ENCODE measurements around the gene C3.
"Not testable (repeated sequence)": the region's sequence is repeated elsewhere in the genome, so short reads cannot be mapped to it uniquely, and the experiment has no call there.

The C3 gene

DNA sequence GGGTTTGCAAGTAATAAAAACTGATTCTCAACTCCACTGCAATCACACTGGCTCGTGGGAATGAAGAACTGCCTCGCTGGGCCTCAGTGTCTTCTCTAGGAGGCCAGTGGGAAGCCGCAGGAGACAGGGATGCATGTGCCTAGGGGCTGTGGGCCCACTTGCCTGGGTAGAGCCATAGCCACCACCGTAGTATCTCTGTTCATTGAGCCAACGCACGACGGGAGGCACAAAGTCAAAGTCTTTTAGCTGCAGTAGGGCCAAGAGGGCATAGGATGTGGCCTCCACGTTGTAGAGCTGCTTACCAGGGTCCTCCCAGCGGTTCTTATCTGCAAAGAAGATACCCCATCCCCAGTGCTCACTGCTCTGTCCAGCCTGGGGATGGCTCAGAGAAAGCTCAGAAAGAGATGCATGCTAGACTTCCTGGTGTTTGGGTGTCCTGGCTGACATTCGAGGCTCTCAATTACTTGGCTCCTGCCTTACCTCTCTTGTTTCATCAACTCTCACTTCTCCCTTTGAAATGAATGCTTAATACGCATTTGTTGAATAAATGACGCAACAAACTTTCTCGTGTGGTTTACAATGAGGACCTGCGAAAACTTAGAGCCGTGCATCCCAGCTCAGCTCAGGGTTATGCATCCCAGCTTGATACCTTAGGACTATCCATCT is 34.4 kb downstream of the C3 start:
- TF ChIP-seq JUND (IDR thresholded peaks at IDR 0.05; ENCODE audit: low read depth), result no peak
- no peak for DNase-seq (ENCODE audit: low read depth in 1 of 2, low spot score in 1 of 2)
- in situ Hi-C loops (cut with HindIII; ENCODE audit: low pct_unique_long_range_greater_than_20kb, low sequenced_read_pairs), result no loop called here

DNA sequence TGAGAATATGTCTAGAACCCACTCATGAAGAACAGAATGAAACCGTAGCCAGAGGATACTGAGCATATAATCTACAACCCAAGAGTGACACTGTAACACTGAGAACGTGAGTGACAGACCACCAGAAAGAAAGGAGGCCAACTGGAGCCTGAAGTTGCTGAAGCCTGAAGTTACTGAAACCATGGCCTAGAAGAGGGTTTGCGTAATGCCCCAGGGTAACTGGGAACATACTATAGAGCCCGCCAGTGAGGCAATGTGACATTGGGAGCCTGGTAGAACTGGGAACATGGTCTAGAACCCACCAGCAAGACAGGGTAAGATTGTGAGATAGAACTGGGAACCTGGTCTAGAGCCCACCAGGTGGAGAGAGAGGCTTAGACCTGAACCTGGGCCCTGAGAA is 35.0 kb downstream of the C3 start:
- in situ Hi-C loops (cut with HindIII; ENCODE audit: low pct_unique_long_range_greater_than_20kb, low sequenced_read_pairs), result no loop called here
- no peak for TF ChIP-seq JUND (IDR thresholded peaks at IDR 0.05; ENCODE audit: low read depth)
- DNase-seq (ENCODE audit: low read depth in 1 of 2, low spot score in 1 of 2), result no peak

DNA sequence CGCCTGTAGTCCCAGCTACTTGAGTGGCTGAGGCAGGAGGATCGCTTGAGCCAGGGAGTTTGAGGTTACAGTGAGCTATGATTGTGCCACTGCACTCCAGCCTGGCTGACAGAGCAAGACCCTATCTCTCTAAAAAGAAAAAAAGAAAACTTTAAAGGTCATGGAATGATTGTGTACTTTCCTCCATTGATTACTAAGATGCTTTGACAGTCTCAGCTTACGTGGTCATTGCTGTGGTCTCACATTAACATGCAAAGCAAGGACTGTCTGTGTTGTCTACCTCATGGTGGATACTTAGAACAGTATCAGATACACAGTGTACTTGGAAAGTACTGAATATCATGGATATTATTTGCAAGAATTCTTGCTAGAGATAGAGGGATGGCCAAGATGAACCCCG is 36.5 kb downstream of the C3 start:
- in situ Hi-C loops (cut with HindIII; ENCODE audit: low pct_unique_long_range_greater_than_20kb, low sequenced_read_pairs), result no loop called here
- no peak for TF ChIP-seq JUND (IDR thresholded peaks at IDR 0.05; ENCODE audit: low read depth)
- DNase-seq (ENCODE audit: low read depth in 1 of 2, low spot score in 1 of 2), result no peak

DNA sequence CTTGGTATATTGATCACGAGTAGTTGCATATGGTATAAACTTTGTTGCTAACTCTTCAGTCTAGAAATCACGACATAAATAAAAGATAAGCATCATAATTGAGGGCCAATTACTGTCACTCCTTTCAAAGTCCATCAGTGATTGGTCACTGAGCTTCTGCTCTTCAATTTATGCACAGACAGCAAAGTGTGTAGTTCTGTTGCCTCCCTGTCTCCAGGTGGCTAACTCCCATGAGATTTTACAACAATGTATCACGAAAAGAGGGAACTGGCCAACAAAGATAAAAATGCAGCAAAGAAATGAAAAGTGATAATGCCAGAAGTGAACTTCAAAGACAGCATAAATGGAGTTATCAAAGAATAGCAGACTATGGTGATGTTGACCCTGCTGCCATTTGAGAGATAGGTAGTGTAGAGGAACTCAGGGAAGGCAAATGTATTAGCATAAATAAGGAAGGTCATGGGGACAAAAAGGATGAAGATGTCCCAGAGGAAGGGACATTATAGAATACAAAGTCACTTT is 37.8 kb downstream of the C3 start:
- no peak for DNase-seq (ENCODE audit: low read depth in 1 of 2, low spot score in 1 of 2)
- in situ Hi-C loops (cut with HindIII; ENCODE audit: low pct_unique_long_range_greater_than_20kb, low sequenced_read_pairs), result no loop called here
- TF ChIP-seq JUND (IDR thresholded peaks at IDR 0.05; ENCODE audit: low read depth), result no peak

DNA sequence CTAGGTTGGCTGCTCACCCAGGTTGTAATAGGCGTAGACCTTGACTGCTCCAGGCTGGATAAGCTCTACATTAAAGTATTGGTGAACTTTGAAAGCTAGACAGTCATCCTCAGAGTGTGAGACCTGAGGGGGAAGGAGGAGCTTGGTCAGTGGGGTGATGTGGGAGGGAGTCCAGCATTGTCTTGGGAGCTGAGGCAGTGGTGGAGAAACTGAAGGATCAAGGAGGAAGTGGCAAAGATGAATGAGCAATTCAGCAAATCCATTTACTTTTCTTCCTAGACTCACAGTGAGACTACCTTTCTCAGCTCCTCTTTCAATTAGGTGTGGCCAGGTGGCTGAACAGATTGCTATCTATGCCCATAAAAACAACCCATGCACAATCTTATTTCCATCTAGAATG is 40.3 kb downstream of the C3 start:
- in situ Hi-C loops (cut with HindIII; ENCODE audit: low pct_unique_long_range_greater_than_20kb, low sequenced_read_pairs), result no loop called here
- TF ChIP-seq JUND (IDR thresholded peaks at IDR 0.05; ENCODE audit: low read depth), result no peak
- peak in 1 of 2 experiments; percentile 36 for DNase-seq (ENCODE audit: low read depth in 1 of 2, low spot score in 1 of 2)

DNA sequence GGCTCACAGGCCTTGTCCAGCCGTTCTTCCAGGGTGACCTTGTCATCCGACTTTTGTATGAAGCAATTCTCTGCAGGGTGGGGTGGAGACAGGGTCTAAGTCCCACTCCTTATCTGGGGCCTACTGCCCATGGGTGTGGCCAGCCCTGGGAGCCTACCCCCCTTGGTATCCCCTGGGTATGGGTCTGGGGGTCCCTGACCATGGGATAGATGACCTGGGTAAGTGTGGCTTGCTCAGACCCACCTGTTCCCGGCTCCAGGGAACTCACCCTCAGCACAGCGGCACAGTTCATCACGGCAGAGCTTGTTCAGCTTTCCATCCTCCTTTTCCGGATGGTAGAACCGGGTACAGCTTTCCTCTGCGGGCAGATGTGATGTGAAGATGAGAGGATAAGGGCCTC is 41.3 kb downstream of the C3 start:
- no peak for TF ChIP-seq JUND (IDR thresholded peaks at IDR 0.05; ENCODE audit: low read depth)
- DNase-seq (ENCODE audit: low read depth in 1 of 2, low spot score in 1 of 2), result no peak
- in situ Hi-C loops (cut with HindIII; ENCODE audit: low pct_unique_long_range_greater_than_20kb, low sequenced_read_pairs), result no loop called here

DNA sequence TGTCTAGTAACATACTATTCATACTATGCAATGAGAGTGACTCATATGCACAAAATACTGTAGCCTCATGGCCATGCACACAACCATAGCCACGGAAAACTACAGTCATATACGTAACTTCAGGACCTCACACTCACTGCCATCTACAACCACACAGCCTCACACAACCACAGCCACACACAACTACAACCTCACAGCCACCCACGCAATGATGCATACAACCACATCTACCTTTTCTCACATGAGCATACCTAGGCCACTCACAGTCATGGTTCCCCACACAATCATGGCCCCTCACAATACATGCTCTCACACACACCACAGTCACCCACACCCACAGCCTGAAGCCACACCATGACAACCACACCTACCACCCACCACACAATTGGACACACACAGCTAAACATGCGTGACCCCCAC is 41.8 kb downstream of the C3 start:
- DNase-seq (ENCODE audit: low read depth in 1 of 2, low spot score in 1 of 2), result no peak
- no peak for TF ChIP-seq JUND (IDR thresholded peaks at IDR 0.05; ENCODE audit: low read depth)
- in situ Hi-C loops (cut with HindIII; ENCODE audit: low pct_unique_long_range_greater_than_20kb, low sequenced_read_pairs), result no loop called here

DNA sequence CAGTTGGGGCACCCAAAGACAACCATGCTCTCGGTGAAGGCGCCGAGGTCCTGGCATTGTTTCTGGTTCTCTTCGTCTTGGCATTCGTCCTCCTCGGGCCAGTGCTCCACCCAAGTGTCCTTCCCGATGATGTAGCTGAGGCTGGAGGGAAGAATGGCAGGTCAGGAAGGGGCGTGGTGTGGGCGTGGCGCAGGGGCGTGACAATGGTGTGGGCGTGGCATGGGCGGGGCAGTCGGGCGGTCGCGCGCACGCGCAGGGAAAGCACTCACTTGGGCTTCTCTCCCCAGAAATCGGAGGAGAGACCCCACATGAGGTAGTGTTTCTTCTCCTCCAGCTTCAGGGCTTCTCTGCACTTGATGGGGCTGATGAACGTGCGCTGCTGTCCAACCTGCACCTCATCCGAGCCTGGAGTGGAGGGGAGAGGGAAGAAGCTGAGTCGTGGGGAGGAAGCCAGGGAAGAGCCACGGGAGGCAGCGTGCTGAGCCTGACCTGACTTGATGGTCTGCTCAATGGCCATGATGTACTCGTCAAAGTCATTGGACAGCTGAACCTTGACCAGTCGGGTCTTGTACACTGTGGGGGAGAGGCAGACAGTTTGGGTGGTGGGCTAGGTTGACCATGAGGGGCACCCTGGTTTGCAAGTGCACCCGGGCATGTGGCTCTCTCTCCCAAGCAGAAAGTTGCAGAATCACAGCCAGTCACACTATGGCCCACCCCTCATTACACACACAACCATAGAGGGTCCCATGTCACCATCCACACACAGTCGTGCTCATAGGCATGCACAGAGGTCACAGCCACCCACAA is 42.4 kb downstream of the C3 start:
- in situ Hi-C loops (cut with HindIII; ENCODE audit: low pct_unique_long_range_greater_than_20kb, low sequenced_read_pairs), result no loop called here
- no peak for DNase-seq (ENCODE audit: low read depth in 1 of 2, low spot score in 1 of 2)
- no peak for TF ChIP-seq JUND (IDR thresholded peaks at IDR 0.05; ENCODE audit: low read depth)

DNA sequence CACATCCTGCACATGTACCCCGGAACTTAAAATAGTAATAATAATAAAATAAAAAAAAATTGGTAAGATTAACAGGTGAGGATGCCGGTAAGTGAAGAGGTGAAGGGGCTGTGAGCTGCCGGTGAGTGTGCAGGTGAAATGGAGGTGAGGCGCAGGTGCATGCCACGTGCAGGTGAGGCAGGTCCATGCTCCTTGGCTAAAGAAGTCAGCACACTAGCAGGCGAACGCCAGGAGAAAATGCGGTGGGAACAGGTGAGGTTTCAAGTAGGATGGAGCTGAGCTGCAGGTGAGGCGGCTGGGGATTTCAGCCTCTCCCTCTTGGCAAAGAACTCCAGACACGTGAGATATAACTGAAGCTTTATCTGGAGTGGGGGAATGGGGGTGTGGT is 43.0 kb downstream of the C3 start:
- in situ Hi-C loops (cut with HindIII; ENCODE audit: low pct_unique_long_range_greater_than_20kb, low sequenced_read_pairs), result no loop called here
- DNase-seq (ENCODE audit: low read depth in 1 of 2, low spot score in 1 of 2), result no peak
- TF ChIP-seq JUND (IDR thresholded peaks at IDR 0.05; ENCODE audit: low read depth), result no peak

DNA sequence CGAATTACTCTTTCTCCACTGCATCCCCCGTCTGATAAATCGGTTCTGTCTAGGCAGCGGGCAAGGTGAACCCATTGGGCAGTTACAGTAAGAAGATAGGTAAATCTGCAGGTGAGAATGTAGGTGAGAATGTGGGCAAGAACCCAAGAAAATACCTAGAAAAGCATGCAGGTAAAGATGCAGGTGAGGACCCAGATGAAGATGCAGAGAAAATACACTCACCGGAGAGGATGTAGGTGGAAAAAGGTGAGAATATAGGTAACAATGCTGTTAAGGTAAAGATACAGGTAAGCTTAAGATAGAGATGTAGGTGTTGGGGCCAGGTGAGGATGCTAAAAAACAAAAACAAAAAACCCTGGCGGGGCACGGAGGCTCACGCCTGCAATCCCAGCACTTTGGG is 44.2 kb downstream of the C3 start:
- in situ Hi-C loops (cut with HindIII; ENCODE audit: low pct_unique_long_range_greater_than_20kb, low sequenced_read_pairs), result no loop called here
- DNase-seq (ENCODE audit: low read depth in 1 of 2, low spot score in 1 of 2), result no peak
- no peak for TF ChIP-seq JUND (IDR thresholded peaks at IDR 0.05; ENCODE audit: low read depth)

DNA sequence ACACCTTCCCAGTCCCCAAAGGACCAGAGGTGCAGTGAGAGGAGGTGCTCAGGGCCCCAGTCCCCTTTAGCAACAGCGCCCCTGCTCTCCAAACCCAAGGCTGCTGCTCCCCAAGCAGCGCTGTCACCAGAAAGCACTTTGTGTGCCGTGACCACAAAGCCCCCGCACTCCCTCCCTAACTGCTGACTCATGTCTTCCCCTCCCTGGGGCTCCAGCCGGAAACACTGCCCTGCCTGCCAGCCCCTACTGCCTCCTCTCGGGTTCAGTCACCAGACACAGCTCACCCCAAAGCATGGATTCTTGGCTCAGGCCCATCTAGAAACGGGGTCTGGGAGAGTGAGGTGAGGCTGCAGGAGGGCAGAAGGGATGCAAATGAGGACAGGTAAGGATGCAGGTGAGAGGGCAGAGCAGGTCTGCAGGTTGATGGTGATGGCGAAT is 45.6 kb downstream of the C3 start:
- no peak for DNase-seq (ENCODE audit: low read depth in 1 of 2, low spot score in 1 of 2)
- in situ Hi-C loops (cut with HindIII; ENCODE audit: low pct_unique_long_range_greater_than_20kb, low sequenced_read_pairs), result no loop called here
- TF ChIP-seq JUND (IDR thresholded peaks at IDR 0.05; ENCODE audit: low read depth), result no peak

DNA sequence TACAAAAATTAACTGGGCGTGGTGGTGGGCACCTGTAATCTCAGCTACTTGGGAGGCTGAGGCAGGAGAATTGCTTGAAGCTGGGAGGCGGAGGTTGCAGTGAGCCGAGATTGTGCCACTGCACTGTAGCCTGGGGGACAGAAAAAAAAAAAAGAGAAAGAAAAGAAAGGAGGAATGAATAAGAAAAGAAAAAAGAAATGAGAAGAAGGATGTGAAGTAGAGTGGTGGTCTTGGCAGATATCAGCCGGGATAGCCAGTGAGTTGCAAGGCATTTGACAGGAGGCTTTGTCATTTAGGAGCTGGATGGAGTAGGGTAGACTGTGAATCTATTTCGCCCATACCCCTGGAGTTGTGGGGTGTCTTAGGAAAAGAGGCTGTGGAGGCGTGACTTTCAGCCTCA is 46.0 kb downstream of the C3 start:
- DNase-seq (ENCODE audit: low read depth in 1 of 2, low spot score in 1 of 2); in situ Hi-C loops (cut with HindIII; ENCODE audit: low pct_unique_long_range_greater_than_20kb, low sequenced_read_pairs): not testable (repeated sequence)

DNA sequence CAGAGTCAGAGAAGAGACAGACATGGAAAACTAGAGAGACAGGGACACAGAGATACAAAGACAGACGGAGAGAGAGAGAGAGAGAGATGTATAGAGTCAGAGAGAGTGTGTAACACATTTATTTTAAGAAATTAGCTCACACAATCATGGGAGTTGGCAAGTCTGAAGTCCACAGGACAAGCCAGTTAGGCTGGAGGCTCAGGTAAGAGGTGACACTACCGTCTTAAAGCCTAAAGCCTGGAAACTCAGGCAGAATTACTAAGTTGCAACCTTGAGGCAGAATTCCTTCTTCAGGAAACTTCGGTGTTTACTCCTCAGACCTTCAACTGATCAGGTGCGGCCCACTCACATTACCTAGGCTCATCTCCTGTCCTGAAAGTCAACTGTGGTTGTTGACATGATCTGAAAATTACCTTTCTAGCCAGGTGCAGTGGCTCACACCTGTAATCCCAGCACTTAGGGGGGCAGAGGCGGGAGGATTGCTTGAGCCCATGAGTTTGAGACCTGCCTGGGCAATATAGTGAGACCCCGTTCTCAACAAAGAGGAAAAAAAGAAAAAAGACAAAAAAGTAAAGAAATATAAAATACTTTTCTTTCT is 47.7 kb downstream of the C3 start:
- in situ Hi-C loops (cut with HindIII; ENCODE audit: low pct_unique_long_range_greater_than_20kb, low sequenced_read_pairs), result no loop called here
- no peak for DNase-seq (ENCODE audit: low read depth in 1 of 2, low spot score in 1 of 2)
- TF ChIP-seq JUND (IDR thresholded peaks at IDR 0.05; ENCODE audit: low read depth), result no peak

Data from T47D (cell line).